Activated T-helper 1 cell treated with anti-CD3 and anti-CD28 coated beads, Interleukin-12 subunit alpha, Interleukin-12 subunit beta, Interleukin-2, Interleukin-4 antibody, amounts not matched to agents 30 ng/mL and 10 ng/mL and 1 ng/mL, durations not matched to agents 14 hours and 24 hours and 36 hours (primary cell): ENCODE data around the gene SLC9A9. TPM values are rescaled to one million over a fixed set of nuclear protein-coding genes. Genes with fewer than 3 reads are reported as not detected.
"Not testable (repeated sequence)": the region's sequence is repeated elsewhere in the genome, so short reads cannot be mapped to it uniquely, and the experiment has no call there.

Source experiments
- DNase-seq: peaks from one replicate; pipeline ENCODE4 v3.0.0; 2021; ENCODE audit warnings: low spot score
- H3K27ac Mint-ChIP-seq: one replicate; pipeline ENCODE4 v1.8.0; 2021; ENCODE audit warnings: mild to moderate bottlenecking, mixed read lengths
- H3K27me3 Mint-ChIP-seq: one replicate; pipeline ENCODE4 v1.8.0; 2022; ENCODE audit warnings: mild to moderate bottlenecking, moderate library complexity, mixed read lengths; ENCODE audit not compliant: insufficient read depth
- H3K36me3 Mint-ChIP-seq: one replicate; pipeline ENCODE4 v1.8.0; 2021; ENCODE audit warnings: low read depth, mixed read lengths
- H3K4me1 Mint-ChIP-seq: one replicate; pipeline ENCODE4 v1.8.0; 2021; ENCODE audit warnings: low read depth, mixed read lengths
- H3K4me3 Mint-ChIP-seq: one replicate; pipeline ENCODE4 v1.8.0; 2021; ENCODE audit warnings: mild to moderate bottlenecking, moderate library complexity, mixed read lengths
- H3K9me3 Mint-ChIP-seq: one replicate; pipeline ENCODE4 v1.8.0; 2021; ENCODE audit warnings: mixed read lengths
- intact Hi-C: fragments of 100-400 bp; cut with micrococcal nuclease; formaldehyde crosslinking; loops from one replicate; pipeline ENCODE4 v1.15.1; 2024
- total RNA-seq: library from RNA; stranded (reverse); gene quantifications from 2 replicates; pipeline ENCODE4 v1.2.3, GENCODE V29; 2022

SLC9A9 gene
- total RNA-seq, 1 donor from 2014 or later: 0.88 TPM

- intact Hi-C loops: no loop called here
- Mint-ChIP-seq H3K27ac (no peak overlapping the region), H3K4me1 (peaks cover 20% of the 10 kb centered on the region), H3K9me3 (no peaks in the 10 kb centered on the region), H3K27me3 (no peaks in the 10 kb centered on the region), H3K4me3 (no peak overlapping the region), H3K36me3 (no peaks in the 10 kb centered on the region)
- DNase-seq: no peak
Observed at GRCh38 chr3:143819890-143820289, 28.4 kb downstream of the SLC9A9 start.

GRCh38 chr3:143814443-143814889 lies 33.8 kb downstream of the SLC9A9 start:
- no peak for DNase-seq
- peaks cover 3% of the 10 kb centered on the region for H3K36me3 Mint-ChIP-seq
- no peaks in the 10 kb centered on the region for H3K27me3 Mint-ChIP-seq
- H3K4me3 Mint-ChIP-seq: peak overlapping the region; percentile 11
- H3K27ac Mint-ChIP-seq: peak overlapping the region; percentile 49
- H3K4me1 Mint-ChIP-seq: peaks cover 16% of the 10 kb centered on the region
- H3K9me3 Mint-ChIP-seq: no peaks in the 10 kb centered on the region
- intact Hi-C loops: loop anchor here (1.0 to 2.0 kb wide), 2 partner anchors 18 to 34 kb away; partner anchors contain the start of gene SLC9A9

GRCh38 chr3:143812481-143812880 lies 35.8 kb downstream of the SLC9A9 start:
- Mint-ChIP-seq H3K27me3 (no peaks in the 10 kb centered on the region), H3K4me3 (no peak overlapping the region), H3K36me3 (peaks cover 3% of the 10 kb centered on the region), H3K9me3 (no peaks in the 10 kb centered on the region), H3K4me1 (peaks cover 16% of the 10 kb centered on the region), H3K27ac (no peak overlapping the region)
- no peak for DNase-seq
- intact Hi-C loops: no loop called here

- H3K27ac Mint-ChIP-seq: no peak overlapping the region
- no peak overlapping the region for H3K4me3 Mint-ChIP-seq
- DNase-seq: no peak
- peaks cover 16% of the 10 kb centered on the region for H3K4me1 Mint-ChIP-seq
- peaks cover 3% of the 10 kb centered on the region for H3K36me3 Mint-ChIP-seq
- no peaks in the 10 kb centered on the region for H3K9me3 Mint-ChIP-seq
- intact Hi-C loops: no loop called here
- H3K27me3 Mint-ChIP-seq: no peaks in the 10 kb centered on the region
Observed at GRCh38 chr3:143811602-143812001, 36.7 kb downstream of the SLC9A9 start.

GRCh38 chr3:143810953-143811265 lies 37.4 kb downstream of the SLC9A9 start:
- H3K27ac Mint-ChIP-seq: no peak overlapping the region
- H3K4me3 Mint-ChIP-seq: no peak overlapping the region
- peaks cover 3% of the 10 kb centered on the region for H3K36me3 Mint-ChIP-seq
- H3K9me3 Mint-ChIP-seq: no peaks in the 10 kb centered on the region
- no peak for DNase-seq
- intact Hi-C loops: no loop called here
- H3K4me1 Mint-ChIP-seq: peaks cover 16% of the 10 kb centered on the region
- H3K27me3 Mint-ChIP-seq: no peaks in the 10 kb centered on the region

GRCh38 chr3:143810166-143810952 lies 37.9 kb downstream of the SLC9A9 start:
- Mint-ChIP-seq H3K27me3 (no peaks in the 10 kb centered on the region), H3K9me3 (no peaks in the 10 kb centered on the region), H3K4me1 (peaks cover 16% of the 10 kb centered on the region), H3K27ac (no peak overlapping the region), H3K4me3 (no peak overlapping the region), H3K36me3 (peaks cover 3% of the 10 kb centered on the region)
- no peak for DNase-seq
- intact Hi-C loops: no loop called here

- no peak for DNase-seq
Observed at GRCh38 chr3:143809121-143809621, 39.1 kb downstream of the SLC9A9 start.

GRCh38 chr3:143808030-143808429 lies 40.2 kb downstream of the SLC9A9 start:
- Mint-ChIP-seq H3K4me3 (no peak overlapping the region), H3K9me3 (no peaks in the 10 kb centered on the region), H3K27ac (no peak overlapping the region), H3K36me3 (no peaks in the 10 kb centered on the region), H3K4me1 (no peaks in the 10 kb centered on the region), H3K27me3 (no peaks in the 10 kb centered on the region)
- intact Hi-C loops: no loop called here
- no peak for DNase-seq

More at GRCh38 chr3:143809121-143809621, 39.1 kb downstream of the SLC9A9 start:
- peaks cover 7% of the 10 kb centered on the region for H3K4me1 Mint-ChIP-seq
- no peak overlapping the region for H3K27ac Mint-ChIP-seq
- intact Hi-C loops: no loop called here
- H3K9me3 Mint-ChIP-seq: no peaks in the 10 kb centered on the region
- H3K36me3 Mint-ChIP-seq: no peaks in the 10 kb centered on the region
- H3K27me3 Mint-ChIP-seq: no peaks in the 10 kb centered on the region
- no peak overlapping the region for H3K4me3 Mint-ChIP-seq

- no peaks in the 10 kb centered on the region for H3K9me3 Mint-ChIP-seq
- no peak overlapping the region for H3K27ac Mint-ChIP-seq
- H3K4me3 Mint-ChIP-seq: no peak overlapping the region
- H3K36me3 Mint-ChIP-seq: no peaks in the 10 kb centered on the region
- intact Hi-C loops: no loop called here
- DNase-seq: no peak
- no peaks in the 10 kb centered on the region for H3K4me1 Mint-ChIP-seq
- H3K27me3 Mint-ChIP-seq: no peaks in the 10 kb centered on the region
Observed at GRCh38 chr3:143806038-143806437, 42.2 kb downstream of the SLC9A9 start.

- H3K36me3 Mint-ChIP-seq, DNase-seq, H3K27me3 Mint-ChIP-seq, H3K4me3 Mint-ChIP-seq, H3K9me3 Mint-ChIP-seq, intact Hi-C loops, H3K27ac Mint-ChIP-seq, H3K4me1 Mint-ChIP-seq: not testable (repeated sequence)
Observed at GRCh38 chr3:143805476-143805875, 42.8 kb downstream of the SLC9A9 start.

GRCh38 chr3:143801046-143801445 lies 47.2 kb downstream of the SLC9A9 start:
- intact Hi-C loops, H3K4me1 Mint-ChIP-seq, H3K27me3 Mint-ChIP-seq, H3K4me3 Mint-ChIP-seq, H3K27ac Mint-ChIP-seq, H3K9me3 Mint-ChIP-seq, H3K36me3 Mint-ChIP-seq, DNase-seq: not testable (repeated sequence)

- H3K4me3 Mint-ChIP-seq, H3K9me3 Mint-ChIP-seq, intact Hi-C loops, H3K27me3 Mint-ChIP-seq, H3K4me1 Mint-ChIP-seq, H3K27ac Mint-ChIP-seq, DNase-seq, H3K36me3 Mint-ChIP-seq: not testable (repeated sequence)
Observed at GRCh38 chr3:143798151-143798550, 50.1 kb downstream of the SLC9A9 start.

GRCh38 chr3:143795874-143796273 lies 52.4 kb downstream of the SLC9A9 start:
- peaks cover 7% of the 10 kb centered on the region for H3K27me3 Mint-ChIP-seq
- intact Hi-C loops: no loop called here
- no peak overlapping the region for H3K4me3 Mint-ChIP-seq
- no peak for DNase-seq
- peaks cover 5% of the 10 kb centered on the region for H3K9me3 Mint-ChIP-seq
- H3K27ac Mint-ChIP-seq: no peak overlapping the region
- H3K36me3 Mint-ChIP-seq: peaks cover 6% of the 10 kb centered on the region
- H3K4me1 Mint-ChIP-seq: no peaks in the 10 kb centered on the region
